GM13976 (cell line): ENCODE results near the gene ANTXR1.

ENCODE experiments used
- DNase-seq: peaks from one replicate; pipeline ENCODE4 v3.0.0; 2012; ENCODE audit warnings: low spot score
- in situ Hi-C: fragments of 300-500 bp; cut with MboI; formaldehyde crosslinking; loops from one replicate; pipeline ENCODE4 v1.12.0; 2022; ENCODE audit warnings: low sequenced_read_pairs, mixed read lengths, inconsistent platforms; ENCODE audit not compliant: unreplicated experiment
- TF ChIP-seq, protein P1 (sequence below): IDR thresholded peaks from 2 replicates; pipeline ENCODE4 v1.5.1; 2012; ENCODE audit warnings: borderline replicate concordance, mild to moderate bottlenecking; ENCODE audit not compliant: insufficient read depth; ENCODE audit errors: extremely low read depth, missing control alignments, control extremely low read depth

Gene ANTXR1

DNA sequence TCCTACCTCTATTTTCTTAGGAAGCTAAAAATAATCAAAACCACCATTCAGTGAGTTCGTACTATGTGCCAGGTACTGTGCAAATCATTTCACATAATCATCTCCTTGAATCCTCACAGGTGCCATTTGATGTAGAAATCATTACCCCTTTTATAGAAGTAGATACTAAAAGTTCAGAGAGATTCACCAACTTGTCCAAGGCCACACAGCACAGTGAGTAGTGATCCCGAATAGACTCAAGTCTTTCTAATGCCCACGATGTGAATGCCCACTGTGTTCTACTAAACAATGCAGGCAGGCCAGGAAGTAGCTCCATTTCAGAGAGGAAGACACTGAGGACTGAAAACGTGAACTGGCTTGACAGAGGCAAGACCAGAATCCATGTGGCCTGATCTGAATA, 68.8 kb downstream of the ANTXR1 start:
- in situ Hi-C loops, result no loop called here
- DNase-seq, result no peak
- TF ChIP-seq, protein P1, sequence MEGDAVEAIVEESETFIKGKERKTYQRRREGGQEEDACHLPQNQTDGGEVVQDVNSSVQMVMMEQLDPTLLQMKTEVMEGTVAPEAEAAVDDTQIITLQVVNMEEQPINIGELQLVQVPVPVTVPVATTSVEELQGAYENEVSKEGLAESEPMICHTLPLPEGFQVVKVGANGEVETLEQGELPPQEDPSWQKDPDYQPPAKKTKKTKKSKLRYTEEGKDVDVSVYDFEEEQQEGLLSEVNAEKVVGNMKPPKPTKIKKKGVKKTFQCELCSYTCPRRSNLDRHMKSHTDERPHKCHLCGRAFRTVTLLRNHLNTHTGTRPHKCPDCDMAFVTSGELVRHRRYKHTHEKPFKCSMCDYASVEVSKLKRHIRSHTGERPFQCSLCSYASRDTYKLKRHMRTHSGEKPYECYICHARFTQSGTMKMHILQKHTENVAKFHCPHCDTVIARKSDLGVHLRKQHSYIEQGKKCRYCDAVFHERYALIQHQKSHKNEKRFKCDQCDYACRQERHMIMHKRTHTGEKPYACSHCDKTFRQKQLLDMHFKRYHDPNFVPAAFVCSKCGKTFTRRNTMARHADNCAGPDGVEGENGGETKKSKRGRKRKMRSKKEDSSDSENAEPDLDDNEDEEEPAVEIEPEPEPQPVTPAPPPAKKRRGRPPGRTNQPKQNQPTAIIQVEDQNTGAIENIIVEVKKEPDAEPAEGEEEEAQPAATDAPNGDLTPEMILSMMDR, result no peak

DNA sequence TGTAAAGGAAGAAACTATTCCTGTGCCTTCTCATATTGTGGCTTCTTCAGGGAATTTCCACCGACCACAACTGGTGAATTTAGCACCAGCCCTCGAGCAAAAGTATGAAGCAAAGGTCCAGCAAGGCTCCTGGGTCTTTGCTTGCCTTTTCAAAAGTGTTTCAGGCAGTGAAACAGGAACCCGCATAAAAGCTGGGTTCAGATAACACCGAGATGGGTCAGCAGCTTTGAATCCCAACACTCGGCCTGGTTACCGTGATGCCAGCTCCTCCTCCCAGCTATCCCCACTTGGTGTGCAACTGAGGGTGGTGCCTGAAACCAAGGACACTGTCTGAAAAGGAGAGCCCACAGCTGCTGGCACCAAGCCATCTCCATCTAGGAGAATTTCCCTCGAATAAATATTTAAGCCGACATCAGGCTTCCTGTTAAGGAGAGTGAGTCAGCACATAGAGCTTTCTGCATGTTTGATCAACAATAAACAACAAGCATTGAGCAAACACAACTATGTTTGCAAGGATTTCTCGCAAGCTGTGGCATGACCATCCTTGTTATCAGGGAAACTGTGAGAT, 69.5 kb downstream of the ANTXR1 start:
- TF ChIP-seq, protein P1, result no peak
- in situ Hi-C loops, result no loop called here
- DNase-seq, result no peak

DNA sequence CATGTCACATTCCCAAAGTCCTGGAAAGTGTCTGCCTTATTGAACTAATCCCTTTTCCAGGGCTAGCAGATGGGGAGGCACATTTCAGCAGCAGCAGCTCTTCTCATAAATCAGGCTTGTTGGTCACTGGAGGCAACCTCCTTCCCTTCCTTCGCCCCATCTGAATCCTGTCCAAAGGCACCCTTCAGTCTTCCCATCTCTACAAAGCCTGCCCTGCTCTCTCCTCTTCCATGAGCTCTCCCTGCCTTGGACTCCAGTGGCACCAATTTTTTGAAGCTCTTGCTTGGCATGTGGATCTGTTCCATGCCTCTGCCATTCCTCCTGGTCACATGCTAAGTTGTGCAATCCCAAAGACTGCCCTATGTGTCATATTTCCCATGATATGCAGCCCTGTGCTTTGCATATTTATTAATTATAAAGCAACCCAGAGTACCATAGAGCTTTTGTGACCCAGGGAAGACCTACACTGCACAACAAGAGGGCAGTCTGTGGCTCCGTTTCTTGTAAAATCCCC, 70.3 kb downstream of the ANTXR1 start:
- TF ChIP-seq, protein P1, result no peak
- in situ Hi-C loops, result no loop called here
- no peak for DNase-seq

DNA sequence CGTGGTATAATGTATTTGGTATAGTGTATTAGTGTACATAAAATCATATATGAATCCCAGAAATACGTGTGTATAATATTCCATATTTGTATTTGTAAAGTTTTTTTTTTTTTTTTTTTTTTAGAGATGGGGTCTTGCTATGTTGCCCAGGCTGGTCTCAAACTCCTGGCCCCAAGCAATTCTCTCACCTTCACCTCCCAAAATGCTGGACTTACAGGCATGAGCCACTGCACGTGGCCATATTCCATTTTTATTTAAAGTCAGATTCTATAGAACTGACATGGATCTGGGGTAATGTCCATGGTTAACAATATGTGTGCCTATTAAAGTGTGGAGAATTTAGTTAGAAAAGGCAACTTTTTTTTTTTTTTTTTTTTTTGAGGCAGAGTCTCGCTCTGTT, 71.5 kb downstream of the ANTXR1 start:
- TF ChIP-seq, protein P1, result no peak
- no peak for DNase-seq
- in situ Hi-C loops, result no loop called here

DNA sequence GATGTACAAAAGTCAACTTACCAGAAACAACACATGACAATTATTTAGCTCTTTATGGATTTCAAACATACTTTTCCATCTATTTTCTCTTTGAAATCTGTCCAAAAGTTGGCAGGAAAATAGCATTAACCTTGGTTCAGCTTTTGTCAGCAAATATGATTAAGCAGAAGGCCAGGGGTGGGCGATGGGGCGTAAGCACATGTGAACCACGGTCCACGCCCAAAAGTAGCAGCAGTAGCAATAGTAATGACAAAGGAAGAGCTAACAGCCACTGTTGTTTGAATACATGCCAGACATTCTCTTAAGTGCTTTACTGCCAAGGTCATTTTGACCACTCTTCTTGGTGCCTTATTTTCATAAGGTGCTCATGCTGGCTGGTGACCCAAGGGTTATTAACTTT, 73.5 kb downstream of the ANTXR1 start:
- TF ChIP-seq, protein P1, result no peak
- DNase-seq, result no peak
- in situ Hi-C loops, result no loop called here

DNA sequence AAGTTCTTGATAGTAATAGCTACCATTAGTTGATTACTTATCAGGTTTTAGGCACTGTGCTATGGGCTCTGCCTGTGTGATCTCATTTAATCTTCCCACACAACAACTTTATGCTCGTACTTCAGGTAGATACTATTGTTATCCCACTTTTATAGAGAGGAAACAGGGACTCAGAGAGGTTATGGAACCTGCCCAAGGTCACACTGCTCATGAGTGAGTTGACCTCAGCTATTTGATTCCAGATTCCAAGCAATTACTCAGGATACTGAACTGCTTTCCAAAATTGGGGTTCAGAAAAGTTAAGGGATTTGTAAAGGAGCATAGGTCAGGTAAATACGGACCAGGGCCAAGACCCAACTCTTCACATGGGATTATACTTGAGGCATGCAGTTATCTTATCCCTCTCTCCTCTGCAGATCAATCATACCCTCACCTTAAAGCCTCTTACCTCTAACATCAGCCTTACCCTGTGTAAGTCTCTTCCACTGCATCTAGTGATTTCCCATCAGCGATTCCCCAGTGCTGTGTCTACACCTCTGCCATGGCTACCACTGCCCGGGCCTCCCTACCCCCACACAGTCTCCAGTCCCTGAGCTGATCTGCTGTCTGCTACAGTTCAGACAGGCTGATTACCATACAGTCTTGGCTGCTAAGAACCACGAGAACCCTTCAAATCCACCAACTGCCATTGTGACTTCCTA, 74.4 kb downstream of the ANTXR1 start:
- TF ChIP-seq, protein P1, result no peak
- DNase-seq, result no peak
- in situ Hi-C loops, result no loop called here
